DOHH2 (cell line): Measurements from ENCODE around the gene IL27RA.
"Not testable (repeated sequence)": the region's sequence is repeated elsewhere in the genome, so short reads cannot be mapped to it uniquely, and the experiment has no call there.

ENCODE experiments used
- EZH2phosphoT487 ChIP-seq: fragments of 200-600 bp; sonication (generic); IDR thresholded peaks from 2 replicates; pipeline ENCODE4 v1.6.1; 2017; ENCODE audit warnings: borderline replicate concordance, mild to moderate bottlenecking, antibody characterized with exemption, low read length, moderate library complexity, mixed read lengths
- TF ChIP-seq, protein P1 (sequence below): fragments of 200-600 bp; sonication (generic); IDR thresholded peaks from one replicate; pipeline ENCODE4 v1.5.1; 2014; ENCODE audit warnings: antibody characterized with exemption, mild to moderate bottlenecking, low read depth, low read length; ENCODE audit not compliant: poor library complexity, severe bottlenecking

- TF ChIP-seq, protein P1, sequence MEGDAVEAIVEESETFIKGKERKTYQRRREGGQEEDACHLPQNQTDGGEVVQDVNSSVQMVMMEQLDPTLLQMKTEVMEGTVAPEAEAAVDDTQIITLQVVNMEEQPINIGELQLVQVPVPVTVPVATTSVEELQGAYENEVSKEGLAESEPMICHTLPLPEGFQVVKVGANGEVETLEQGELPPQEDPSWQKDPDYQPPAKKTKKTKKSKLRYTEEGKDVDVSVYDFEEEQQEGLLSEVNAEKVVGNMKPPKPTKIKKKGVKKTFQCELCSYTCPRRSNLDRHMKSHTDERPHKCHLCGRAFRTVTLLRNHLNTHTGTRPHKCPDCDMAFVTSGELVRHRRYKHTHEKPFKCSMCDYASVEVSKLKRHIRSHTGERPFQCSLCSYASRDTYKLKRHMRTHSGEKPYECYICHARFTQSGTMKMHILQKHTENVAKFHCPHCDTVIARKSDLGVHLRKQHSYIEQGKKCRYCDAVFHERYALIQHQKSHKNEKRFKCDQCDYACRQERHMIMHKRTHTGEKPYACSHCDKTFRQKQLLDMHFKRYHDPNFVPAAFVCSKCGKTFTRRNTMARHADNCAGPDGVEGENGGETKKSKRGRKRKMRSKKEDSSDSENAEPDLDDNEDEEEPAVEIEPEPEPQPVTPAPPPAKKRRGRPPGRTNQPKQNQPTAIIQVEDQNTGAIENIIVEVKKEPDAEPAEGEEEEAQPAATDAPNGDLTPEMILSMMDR: peak; percentile 75
- TF ChIP-seq EZH2phosphoT487: not testable (repeated sequence)
Measured at GRCh38 chr19:14042659-14043608, 11.4 kb downstream of the IL27RA start.
